ENCODE measurements around the gene RIPK3.
"Not testable (repeated sequence)": the region's sequence is repeated elsewhere in the genome, so short reads cannot be mapped to it uniquely, and the experiment has no call there.

The RIPK3 gene

GRCh38 chr14:24339284-24340151, at the start of gene RIPK3:
RIPK3 (minus strand) TSS chr14:24339991; CDS start chr14:24339826, 165 bp downstream.
- DNase-seq: no peak

DNA sequence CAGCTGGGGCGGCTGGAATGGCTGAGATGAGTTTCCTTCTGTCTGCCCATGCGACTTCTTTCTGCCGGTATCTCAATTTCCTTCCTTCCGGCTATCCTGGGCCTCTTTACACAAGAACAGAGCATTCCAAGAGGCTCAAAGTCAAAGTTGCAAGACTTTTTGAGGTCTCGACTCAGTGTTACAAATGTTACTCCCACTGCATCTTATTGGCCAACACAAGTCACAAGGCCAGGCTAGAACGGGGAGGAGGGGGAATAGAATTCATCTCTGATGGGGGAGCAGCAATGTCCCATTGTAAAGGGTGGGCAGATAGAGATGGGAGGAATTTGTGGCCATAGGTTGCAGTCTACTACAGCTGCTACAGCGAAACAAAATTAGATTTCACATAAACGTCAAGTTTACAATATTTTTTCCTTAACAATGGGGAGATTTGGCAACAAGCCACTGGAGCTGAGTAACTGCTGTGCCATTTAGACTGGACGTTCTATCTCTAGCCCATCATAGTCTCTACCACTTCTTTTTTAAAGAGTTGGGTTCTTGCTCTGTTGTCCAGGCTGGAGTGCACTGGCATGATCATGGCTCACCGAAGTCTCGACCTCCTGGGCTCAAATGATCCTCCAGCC, 49.5 kb upstream of the RIPK3 start:
- DNase-seq: no peak

DNA sequence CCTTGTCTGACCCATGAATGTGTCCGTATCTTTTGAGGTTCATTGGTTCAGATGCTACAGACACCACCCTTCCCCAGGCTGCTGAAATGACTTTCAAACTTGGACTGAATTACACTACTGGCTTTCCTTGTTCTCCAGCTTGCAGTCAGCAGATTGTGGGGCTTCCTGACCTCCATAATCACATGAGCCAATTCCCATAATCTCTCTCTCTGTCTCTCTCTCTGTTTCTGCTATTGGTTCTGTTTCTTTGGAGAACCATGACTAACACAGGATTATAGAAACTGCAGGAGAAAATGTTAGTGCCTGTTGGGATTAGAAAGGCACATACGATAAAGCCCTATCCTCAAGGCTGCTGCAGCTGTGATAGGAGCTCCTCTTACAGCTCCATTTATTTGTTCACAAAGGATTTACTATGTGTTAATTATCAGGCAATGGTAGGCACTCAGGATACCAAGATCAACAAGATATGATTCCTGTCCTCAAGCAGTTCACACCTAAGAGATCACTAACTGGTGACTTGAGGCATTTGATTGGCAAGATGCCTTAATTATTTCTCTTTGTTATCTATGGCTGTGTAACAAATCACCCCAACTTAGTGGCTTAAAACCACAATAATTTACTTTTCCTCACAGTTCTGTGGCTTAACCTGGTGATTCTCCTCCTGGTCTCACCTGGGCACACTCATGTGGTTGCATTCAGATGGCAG, 48.8 kb upstream of the RIPK3 start:
- no peak for DNase-seq

DNA sequence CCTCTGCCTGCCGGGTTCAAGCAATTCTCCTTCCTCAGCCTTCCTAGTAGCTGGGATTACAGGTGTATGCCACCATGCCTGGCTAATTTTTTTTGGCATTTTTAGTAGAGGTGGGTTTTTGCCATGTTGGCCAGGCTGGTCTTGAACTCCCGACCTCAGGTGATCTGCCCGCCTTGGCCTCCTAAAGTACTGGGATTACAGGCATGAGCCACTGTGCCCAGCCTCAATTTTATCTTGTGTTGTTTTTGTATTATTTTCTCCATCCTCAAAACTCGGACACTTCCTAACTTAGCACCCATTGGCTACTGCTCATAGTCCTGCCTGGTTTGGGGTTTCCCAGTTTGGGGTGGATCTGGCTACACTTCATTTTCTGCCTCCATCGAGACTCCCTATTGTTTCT, 47.8 kb upstream of the RIPK3 start:
- DNase-seq: not testable (repeated sequence)

- no peak for DNase-seq
These were observed 47.2 kb upstream of the RIPK3 start for GRCh38 chr14:24387009-24387345.

DNA sequence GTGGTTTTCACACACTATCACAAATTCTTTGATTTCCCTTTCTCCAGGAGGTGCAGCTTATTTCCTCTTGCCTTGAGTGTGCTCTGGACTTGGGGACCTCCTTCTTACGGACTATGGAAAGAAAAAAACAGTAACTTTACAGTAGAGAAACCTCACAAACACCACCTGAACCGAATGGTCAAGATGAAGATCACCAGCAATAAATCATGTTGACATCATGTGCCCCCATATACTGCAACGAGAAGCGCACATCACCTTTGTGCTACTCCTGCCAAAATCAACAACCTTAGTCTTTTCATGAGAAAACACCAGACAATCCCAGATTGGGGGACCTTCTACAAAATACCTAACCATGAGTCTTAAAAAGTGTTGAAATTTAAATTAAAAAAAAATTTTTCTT, 45.7 kb upstream of the RIPK3 start:
- DNase-seq: no peak

DNA sequence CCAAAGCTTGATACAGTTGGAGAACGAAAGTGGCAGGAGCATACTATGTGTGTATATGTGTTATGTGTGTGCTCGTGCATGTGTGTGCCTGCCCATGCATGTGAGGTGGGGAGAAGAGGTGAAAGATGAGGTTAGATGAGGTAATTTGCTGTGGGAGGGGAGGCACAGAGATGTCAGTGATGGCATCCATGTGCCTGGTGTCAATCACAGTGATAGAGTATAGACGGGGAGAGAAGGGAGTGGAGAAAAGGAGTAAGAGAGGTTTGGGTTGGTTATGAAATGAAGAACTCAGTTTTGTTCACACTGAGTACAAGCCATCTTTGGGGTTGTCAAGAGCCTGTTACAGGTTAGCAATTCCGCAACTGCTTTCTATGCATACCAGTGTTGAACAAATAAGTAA, 44.4 kb upstream of the RIPK3 start:
- no peak for DNase-seq

DNA sequence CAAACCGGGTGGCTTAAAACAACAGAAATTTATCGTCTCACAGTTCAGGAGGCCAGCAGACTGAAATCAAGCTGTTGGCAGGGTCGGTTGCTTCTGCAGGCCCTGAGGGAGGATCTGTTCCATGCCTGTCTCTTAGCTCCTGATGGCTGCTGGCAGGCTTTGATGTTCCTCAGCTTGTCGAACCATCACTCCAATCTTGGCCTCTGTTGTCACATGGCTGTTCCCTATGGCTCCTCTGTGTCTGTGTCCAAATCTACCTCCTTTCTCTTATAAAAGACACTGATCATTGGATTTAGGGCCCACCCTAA, 42.2 kb upstream of the RIPK3 start:
- DNase-seq: no peak

- DNase-seq: no peak
These were observed 41.7 kb upstream of the RIPK3 start for GRCh38 chr14:24381363-24382063.

DNA sequence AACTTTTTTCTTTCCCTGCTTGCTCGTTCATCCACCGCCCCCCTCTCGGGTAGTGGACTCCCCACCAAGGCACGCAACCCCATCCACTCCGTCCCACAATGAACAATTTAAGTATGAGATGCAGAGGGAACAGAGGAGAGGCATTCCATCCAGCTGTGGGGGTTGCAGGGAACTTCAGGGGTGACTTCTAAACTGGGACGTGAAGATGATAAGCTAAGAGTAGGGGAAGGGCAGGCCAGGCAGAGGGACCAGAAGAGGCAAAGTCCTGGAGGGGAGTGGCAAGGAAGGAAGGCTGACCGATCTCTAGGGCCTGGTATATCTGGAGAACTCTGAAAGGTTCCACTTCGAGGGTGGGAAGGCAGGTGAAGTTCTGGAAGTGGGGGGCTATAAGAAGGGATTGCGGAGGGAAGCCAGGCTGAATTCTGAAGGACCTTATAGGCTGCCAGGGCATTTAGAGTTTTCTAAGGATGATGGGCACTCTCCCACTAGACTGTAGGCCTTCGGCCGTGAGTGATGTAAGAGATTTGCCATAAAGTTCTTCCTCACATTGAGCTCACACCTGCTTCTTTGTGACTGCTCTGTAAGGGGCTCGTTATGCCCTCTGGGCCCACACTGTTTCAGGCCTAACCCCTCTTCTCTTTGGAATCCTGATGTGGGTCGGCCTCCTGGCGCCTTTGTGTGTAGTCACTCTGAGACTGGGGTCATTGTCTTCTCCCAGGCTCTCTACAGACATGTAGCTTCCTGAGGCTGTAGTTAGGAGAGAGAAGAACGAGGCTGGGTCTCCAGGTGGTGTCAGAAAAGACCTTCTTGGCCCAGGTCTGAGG, 40.3 kb upstream of the RIPK3 start:
- DNase-seq: no peak

DNA sequence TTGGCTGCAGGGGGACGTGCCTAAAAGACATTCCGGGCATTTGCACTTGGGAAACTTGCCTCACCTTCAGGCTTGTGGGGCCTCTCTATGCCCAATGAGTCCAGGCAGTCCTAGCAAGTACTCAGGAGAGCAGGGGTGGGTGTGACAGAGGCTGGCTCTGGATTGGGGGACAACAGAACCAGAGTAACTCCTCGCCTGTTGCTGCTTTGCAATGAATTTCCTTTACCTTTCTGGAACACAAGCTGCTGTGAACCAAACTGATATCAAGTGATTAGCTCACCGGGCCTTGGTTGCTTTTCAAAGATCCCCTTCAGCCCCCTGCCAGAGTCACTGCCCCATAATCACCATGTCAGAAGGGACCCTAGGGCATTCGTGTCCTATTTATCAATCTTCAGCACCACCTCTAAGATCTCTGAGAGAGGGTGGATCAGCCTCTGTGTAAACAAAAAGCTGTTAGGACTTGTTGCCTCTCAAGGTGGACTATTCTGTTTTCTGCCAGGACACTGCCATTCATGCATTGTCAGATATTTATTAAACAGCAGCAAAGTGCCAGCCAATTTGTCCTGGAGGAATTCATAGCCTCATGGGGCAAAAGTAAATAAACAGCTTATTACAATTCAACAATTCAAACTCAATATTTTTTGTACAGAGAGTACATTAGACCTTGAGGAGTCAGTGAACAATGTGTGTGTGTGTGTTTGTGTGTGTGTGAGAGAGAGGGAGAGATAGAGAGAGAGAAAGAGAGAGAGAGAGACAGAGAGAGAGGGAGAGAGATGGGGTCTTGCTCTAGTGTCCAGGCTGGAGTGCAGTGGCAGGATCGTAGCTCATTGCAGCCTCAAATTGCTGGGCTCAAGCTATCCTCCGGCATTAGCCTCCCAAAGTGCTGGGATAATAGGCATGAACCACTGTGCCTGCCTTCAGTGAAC, 39.5 kb upstream of the RIPK3 start:
- DNase-seq: no peak

- no peak for DNase-seq
These were observed 38.5 kb upstream of the RIPK3 start for GRCh38 chr14:24378327-24378726.

- DNase-seq: peak; percentile 94
These were observed 37.9 kb upstream of the RIPK3 start for GRCh38 chr14:24377657-24378056.

GRCh38 chr14:24377126-24377525, 37.3 kb upstream of the RIPK3 start:
- no peak for DNase-seq

- DNase-seq: no peak
These were observed 36.8 kb upstream of the RIPK3 start for GRCh38 chr14:24376448-24377070.

DNA sequence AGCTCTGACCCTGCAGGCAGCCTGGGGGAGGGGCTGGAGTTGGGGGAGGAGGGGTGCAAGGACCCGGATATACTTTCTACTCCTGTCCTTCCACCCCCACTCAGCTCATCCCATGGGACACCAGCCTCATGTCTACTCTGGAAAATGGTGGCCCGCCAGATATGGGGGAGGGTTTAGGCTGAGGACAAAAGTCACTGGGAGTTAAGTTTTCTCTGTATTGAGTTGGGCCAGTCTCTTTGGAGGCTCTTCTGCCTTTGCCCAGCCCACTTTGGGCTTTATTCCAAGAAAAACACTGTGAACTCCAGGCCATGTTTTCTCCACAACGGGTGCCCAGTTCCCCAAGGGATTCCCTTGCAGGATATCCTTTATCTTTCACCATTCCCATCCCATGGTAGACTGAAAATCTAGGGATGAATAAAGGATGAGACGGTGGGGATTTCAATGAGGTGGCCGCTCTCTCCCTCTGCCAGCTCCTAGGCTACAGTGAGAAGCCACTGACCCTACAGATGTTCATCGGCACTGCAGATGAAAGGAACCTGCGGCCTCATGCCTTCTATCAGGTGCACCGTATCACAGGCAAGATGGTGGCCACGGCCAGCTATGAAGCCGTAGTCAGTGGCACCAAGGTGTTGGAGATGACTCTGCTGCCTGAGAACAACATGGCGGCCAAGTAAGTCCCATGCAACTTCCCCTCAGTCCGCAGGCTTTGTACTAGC, 33.1 kb upstream of the RIPK3 start:
- DNase-seq: peak; percentile 31

DNA sequence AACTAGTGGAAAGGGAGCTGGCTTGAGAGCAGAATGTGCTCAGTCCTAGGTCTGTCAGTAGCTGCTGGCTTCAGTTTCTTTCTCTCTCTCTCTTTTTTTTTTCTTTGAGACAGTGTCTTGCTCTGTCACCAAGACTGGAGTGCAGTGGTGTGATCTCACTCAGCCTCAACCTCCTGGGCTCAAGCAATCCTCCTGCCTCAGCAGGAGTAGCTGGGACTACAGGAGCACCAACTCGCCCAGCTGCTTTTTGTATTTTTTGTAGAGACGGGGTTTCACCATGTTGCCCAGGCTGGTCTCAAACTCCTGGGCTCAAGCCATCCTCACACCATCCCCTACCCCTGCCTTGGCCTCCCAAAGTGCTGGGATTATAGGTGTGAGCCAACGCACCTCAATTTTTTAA, 31.8 kb upstream of the RIPK3 start:
- DNase-seq: not testable (repeated sequence)

DNA sequence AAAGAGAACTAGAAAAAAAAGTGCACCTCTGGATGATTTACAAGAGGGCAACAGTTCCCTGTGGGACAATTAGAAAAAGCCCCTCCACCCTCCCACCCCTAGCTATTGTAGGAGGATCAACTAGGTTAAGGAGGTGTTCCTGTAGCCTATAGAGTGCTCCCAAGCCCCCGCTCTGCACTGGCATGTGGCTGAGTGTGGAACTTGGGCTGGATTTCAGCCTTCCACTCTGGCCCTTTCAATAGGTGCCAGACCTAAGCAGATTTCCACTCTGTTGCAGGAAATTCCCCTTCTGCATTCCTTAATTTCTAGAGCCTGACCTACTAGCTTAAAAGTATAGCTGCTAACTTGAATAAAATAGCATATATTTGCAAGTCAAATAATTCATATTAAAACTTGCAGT, 31.0 kb upstream of the RIPK3 start:
- DNase-seq: no peak

GRCh38 chr14:24369907-24370687, 30.3 kb upstream of the RIPK3 start:
- DNase-seq: no peak

Data from NCI-H2029 treated with DMSO at 0.1 percent for 48 hours (cell line).